ENCODE measurements around the gene ADPRS.

GRCh38 chr1:36076979-36077573, 11.6 kb upstream of the ADPRS start:
- TF ChIP-seq EZH2 (IDR thresholded peaks at IDR 0.05; ENCODE audit: insufficient read depth, low read length): no peak
- TF ChIP-seq, protein P1, sequence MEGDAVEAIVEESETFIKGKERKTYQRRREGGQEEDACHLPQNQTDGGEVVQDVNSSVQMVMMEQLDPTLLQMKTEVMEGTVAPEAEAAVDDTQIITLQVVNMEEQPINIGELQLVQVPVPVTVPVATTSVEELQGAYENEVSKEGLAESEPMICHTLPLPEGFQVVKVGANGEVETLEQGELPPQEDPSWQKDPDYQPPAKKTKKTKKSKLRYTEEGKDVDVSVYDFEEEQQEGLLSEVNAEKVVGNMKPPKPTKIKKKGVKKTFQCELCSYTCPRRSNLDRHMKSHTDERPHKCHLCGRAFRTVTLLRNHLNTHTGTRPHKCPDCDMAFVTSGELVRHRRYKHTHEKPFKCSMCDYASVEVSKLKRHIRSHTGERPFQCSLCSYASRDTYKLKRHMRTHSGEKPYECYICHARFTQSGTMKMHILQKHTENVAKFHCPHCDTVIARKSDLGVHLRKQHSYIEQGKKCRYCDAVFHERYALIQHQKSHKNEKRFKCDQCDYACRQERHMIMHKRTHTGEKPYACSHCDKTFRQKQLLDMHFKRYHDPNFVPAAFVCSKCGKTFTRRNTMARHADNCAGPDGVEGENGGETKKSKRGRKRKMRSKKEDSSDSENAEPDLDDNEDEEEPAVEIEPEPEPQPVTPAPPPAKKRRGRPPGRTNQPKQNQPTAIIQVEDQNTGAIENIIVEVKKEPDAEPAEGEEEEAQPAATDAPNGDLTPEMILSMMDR (IDR thresholded peaks at IDR 0.05; ENCODE audit: insufficient read depth, low read depth, low read length): no peak

Data from astrocyte (in vitro differentiated cells and primary cell).